HepG2 (cell line): ENCODE measurements around the gene SBNO2. TPM values are rescaled to one million over a fixed set of nuclear protein-coding genes. Genes with fewer than 3 reads are reported as not detected.

ENCODE experiments used
- AHR ChIP-seq: IDR thresholded peaks from 2 replicates; pipeline ENCODE4 v1.6.1; 2018; ENCODE audit warnings: missing genetic modification reagents, missing compliant biosample characterization
- AKAP8 ChIP-seq: sonication (generic); formaldehyde crosslinking; IDR thresholded peaks from 2 replicates; pipeline ENCODE4 v1.5.1; 2020; ENCODE audit warnings: mild to moderate bottlenecking, missing genetic modification reagents
- ARID2 ChIP-seq: sonication (generic); formaldehyde crosslinking; IDR thresholded peaks from 2 replicates; pipeline ENCODE4 v1.8.1; 2022; ENCODE audit warnings: mild to moderate bottlenecking, missing genetic modification reagents, borderline replicate concordance
- BRF2 ChIP-seq: sonication (generic); formaldehyde crosslinking; IDR thresholded peaks from 2 replicates; pipeline ENCODE4 v1.8.1; 2022; ENCODE audit warnings: mild to moderate bottlenecking, missing genetic modification reagents
- E2F1 ChIP-seq: sonication (generic); formaldehyde crosslinking; IDR thresholded peaks from 2 replicates; pipeline ENCODE4 v1.5.0; 2020; ENCODE audit warnings: missing genetic modification reagents
- GATAD2A ChIP-seq: IDR thresholded peaks from 2 replicates; pipeline ENCODE4 v1.6.1; 2016
- GTF2F1 ChIP-seq: fragments of 150-350 bp; IDR thresholded peaks from 2 replicates; pipeline ENCODE4 v1.6.1; 2014; ENCODE audit warnings: low read length
- KLF11 ChIP-seq: IDR thresholded peaks from 2 replicates; pipeline ENCODE4 v1.6.1; 2016; ENCODE audit warnings: missing compliant biosample characterization
- KLF15 ChIP-seq: sonication (generic); formaldehyde crosslinking; IDR thresholded peaks from 2 replicates; pipeline ENCODE4 v1.8.1; 2023; ENCODE audit warnings: borderline replicate concordance, mild to moderate bottlenecking, inconsistent platforms, missing genetic modification reagents, mixed read lengths
- MYNN ChIP-seq: sonication (generic); formaldehyde crosslinking; IDR thresholded peaks from 2 replicates; pipeline ENCODE4 v1.4.0; 2020; ENCODE audit warnings: mild to moderate bottlenecking, low read depth, missing genetic modification reagents
- NRL ChIP-seq: sonication (generic); formaldehyde crosslinking; IDR thresholded peaks from 2 replicates; pipeline ENCODE4 v1.5.0; 2020; ENCODE audit warnings: missing genetic modification reagents, mild to moderate bottlenecking, moderate library complexity, borderline replicate concordance
- PITX1 ChIP-seq: sonication (generic); formaldehyde crosslinking; IDR thresholded peaks from 2 replicates; pipeline ENCODE4 v1.5.1; 2020; ENCODE audit warnings: mild to moderate bottlenecking, missing genetic modification reagents
- RARG ChIP-seq: sonication (generic); formaldehyde crosslinking; IDR thresholded peaks from 2 replicates; pipeline ENCODE4 v1.4.0; 2020; ENCODE audit warnings: low read depth, mild to moderate bottlenecking, missing genetic modification reagents
- RBFOX2 ChIP-seq: fragments of 200-400 bp; formaldehyde crosslinking; IDR thresholded peaks from 2 replicates; pipeline ENCODE4 v1.6.1; 2017; ENCODE audit warnings: low read depth, mild to moderate bottlenecking, low read length
- RFX1 ChIP-seq: fragments of 450-650 bp; IDR thresholded peaks from 2 replicates; pipeline ENCODE4 v1.6.1; 2017
- SALL1 ChIP-seq: sonication (generic); formaldehyde crosslinking; IDR thresholded peaks from 2 replicates; pipeline ENCODE4 v1.8.0; 2022; ENCODE audit warnings: mild to moderate bottlenecking, missing genetic modification reagents
- SRSF1 ChIP-seq: fragments of 200-400 bp; formaldehyde crosslinking; optimal IDR thresholded peaks from 2 replicates; pipeline ENCODE3; 2017; ENCODE audit warnings: mild to moderate bottlenecking, low read depth, low read length, moderate library complexity
- TCF7 ChIP-seq: sonication (generic); IDR thresholded peaks from 2 replicates; pipeline ENCODE4 v1.6.1; 2016; ENCODE audit warnings: antibody characterized with exemption, low read depth
- ZNF281 ChIP-seq: sonication (generic); formaldehyde crosslinking; IDR thresholded peaks from 2 replicates; pipeline ENCODE4 v1.4.0; 2020; ENCODE audit warnings: missing genetic modification reagents, borderline replicate concordance
- ZNF382 ChIP-seq: sonication (generic); formaldehyde crosslinking; IDR thresholded peaks from 2 replicates; pipeline ENCODE4 v1.5.0; 2020; ENCODE audit warnings: missing genetic modification reagents, mild to moderate bottlenecking, borderline replicate concordance
- ZNF383 ChIP-seq: sonication (generic); formaldehyde crosslinking; IDR thresholded peaks from 2 replicates; pipeline ENCODE4 v1.4.0; 2020; ENCODE audit warnings: missing genetic modification reagents, mild to moderate bottlenecking, borderline replicate concordance
- ZNF569 ChIP-seq: sonication (generic); formaldehyde crosslinking; IDR thresholded peaks from 2 replicates; pipeline ENCODE4 v1.5.0; 2020; ENCODE audit warnings: mild to moderate bottlenecking, missing genetic modification reagents, moderate library complexity, borderline replicate concordance
- ZNF883 ChIP-seq: sonication (generic); formaldehyde crosslinking; IDR thresholded peaks from 2 replicates; pipeline ENCODE4 v1.5.1; 2020; ENCODE audit warnings: mild to moderate bottlenecking, missing genetic modification reagents; ENCODE audit errors: not compliant biosample characterization
- polyA plus RNA-seq, 8 experiments: library from polyadenylated mRNA; depleted of rRNA in 3 of 8; stranded (reverse) in 7 of 8; unstranded in 1 of 8; fragments of >200 nt; fragmentation: Illumina TruSeq in 4 of 8; extraction: Trizol in 4 of 8; gene quantifications; 2 replicates each; pipeline versions ENCODE4 v1.2.1 to v1.2.3, GENCODE V29; 2011 to 2016; ENCODE audit warnings: low read depth in 4 of 8, missing spikeins in 1 of 8, mixed read lengths in 1 of 8; ENCODE audit not compliant: insufficient read depth in 1 of 8
- total RNA-seq, 5 experiments: library from RNA; depleted of rRNA; stranded (reverse); fragments of >200 nt; fragmentation: Illumina TruSeq; extraction: Trizol; gene quantifications; 2 replicates each; pipeline ENCODE4 v1.2.3, GENCODE V29; 2016; ENCODE audit warnings: low read depth in 1 of 5
- TF ChIP-seq, protein P1 (sequence below): sonication (generic); formaldehyde crosslinking; IDR thresholded peaks from 2 replicates; pipeline ENCODE4 v1.5.1; 2020; ENCODE audit warnings: missing genetic modification reagents, mild to moderate bottlenecking, borderline replicate concordance

The SBNO2 gene
- total and polyA plus RNA-seq, 2 of the 13 experiments (the other 11 are each of a cell fraction or from before 2014, with no cell fraction given), result 8.6 to 10.4 TPM

DNA sequence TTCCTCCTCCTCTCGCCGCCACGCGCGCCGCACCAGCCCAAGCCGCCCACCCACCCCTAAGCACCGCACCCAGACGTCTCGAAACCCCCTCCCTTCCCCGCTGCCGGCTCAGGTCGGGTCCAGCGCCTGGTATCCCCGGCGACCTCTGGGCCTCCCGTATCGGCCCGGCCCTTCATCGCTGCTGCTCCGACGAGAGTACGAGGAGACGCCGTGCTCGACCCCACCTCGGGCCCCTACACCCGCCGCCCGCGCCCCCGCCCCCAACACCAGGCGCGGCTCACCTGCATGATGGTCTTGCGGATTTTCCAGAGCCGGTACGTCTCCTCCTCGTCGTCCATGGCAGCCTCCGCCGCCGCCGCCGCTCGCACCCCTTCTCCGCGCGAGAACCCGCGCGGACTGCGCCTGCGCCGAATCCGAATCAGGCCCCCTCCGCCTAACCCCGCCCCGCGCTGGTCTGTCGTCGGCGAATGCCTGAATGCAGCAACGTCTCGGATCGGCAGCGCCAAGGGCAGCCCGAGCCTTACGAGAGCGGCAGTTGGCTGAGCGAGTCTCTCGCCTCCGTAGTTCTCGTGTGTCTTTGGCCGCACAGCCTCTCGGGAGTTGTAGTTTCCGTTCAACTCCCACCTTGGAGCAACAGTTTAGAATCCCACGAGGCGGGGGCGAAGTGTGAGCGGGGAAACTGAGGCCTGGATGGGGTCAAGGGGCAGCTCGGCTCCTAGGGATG lies 78.9 kb downstream of the SBNO2 start, which contains the start of gene POLR2E (continued):
- TF ChIP-seq KLF15 (CRISPR knock-in tag) (no peak), NRL (CRISPR knock-in tag) (no peak), TCF7 (no peak), KLF11 (CRISPR knock-in tag) (peak; percentile 76; the same call in 1 of the 2 replicates), GTF2F1 (no peak), AHR (CRISPR knock-in tag) (no peak), MYNN (no peak), SALL1 (CRISPR knock-in tag) (peak; percentile 60), PITX1 (CRISPR knock-in tag) (peak; percentile 55), ZNF569 (CRISPR knock-in tag) (no peak), ARID2 (CRISPR knock-in tag) (no peak), RBFOX2 (peak; percentile 91), AKAP8 (CRISPR knock-in tag) (no peak; the same call in 1 of the 2 replicates), ZNF883 (CRISPR knock-in tag) (peak; percentile 71), GATAD2A (CRISPR knock-in tag) (0 out of 2 replicates have a peak, but pooled peaks have one; percentile 42), BRF2 (CRISPR knock-in tag) (no peak), ZNF281 (CRISPR knock-in tag) (no peak), RFX1 (no peak), SRSF1 (no peak), ZNF383 (CRISPR knock-in tag) (no peak), RARG (no peak), E2F1 (peak; percentile 43; the same call in 1 of the 2 replicates), ZNF382 (CRISPR knock-in tag) (no peak)
- TF ChIP-seq, protein P1, sequence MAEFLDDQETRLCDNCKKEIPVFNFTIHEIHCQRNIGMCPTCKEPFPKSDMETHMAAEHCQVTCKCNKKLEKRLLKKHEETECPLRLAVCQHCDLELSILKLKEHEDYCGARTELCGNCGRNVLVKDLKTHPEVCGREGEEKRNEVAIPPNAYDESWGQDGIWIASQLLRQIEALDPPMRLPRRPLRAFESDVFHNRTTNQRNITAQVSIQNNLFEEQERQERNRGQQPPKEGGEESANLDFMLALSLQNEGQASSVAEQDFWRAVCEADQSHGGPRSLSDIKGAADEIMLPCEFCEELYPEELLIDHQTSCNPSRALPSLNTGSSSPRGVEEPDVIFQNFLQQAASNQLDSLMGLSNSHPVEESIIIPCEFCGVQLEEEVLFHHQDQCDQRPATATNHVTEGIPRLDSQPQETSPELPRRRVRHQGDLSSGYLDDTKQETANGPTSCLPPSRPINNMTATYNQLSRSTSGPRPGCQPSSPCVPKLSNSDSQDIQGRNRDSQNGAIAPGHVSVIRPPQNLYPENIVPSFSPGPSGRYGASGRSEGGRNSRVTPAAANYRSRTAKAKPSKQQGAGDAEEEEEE (CRISPR knock-in tag), result no peak
